HCT116 (cell line): ENCODE results near the gene SGF29. TPM values are rescaled to one million over a fixed set of nuclear protein-coding genes. Genes with fewer than 3 reads are reported as not detected.

Experiments used
- ATAC-seq: fragments of 200-7000 bp; cut with Tn5 transposase; 2 replicates; pipeline ENCODE4 v1.9.1; 2020; ENCODE audit warnings: mild to moderate bottlenecking, moderate library complexity
- BruUV-seq: library from RNA; stranded (reverse); fragments of 400-500 nt; replicated peaks from 2 replicates; lab custom pipeline; 2021; lab: Mats Ljungman, UMichigan
- CTCF ChIA-PET: fragments of 300-600 bp; sonication (Branson Sonifier 250); formaldehyde crosslinking; loops from one replicate; lab custom pipeline; 2021; ENCODE audit warnings: antibody characterized with exemption; lab: Charles Lee
- POLR2A ChIA-PET: fragments of 300-600, 350-600 bp; sonication (Branson Sonifier 250); formaldehyde crosslinking; loops from one replicate; lab custom pipeline; 2021; ENCODE audit warnings: antibody characterized with exemption; lab: Charles Lee
- RAD21 ChIA-PET, 2 experiments: fragments of 300-600 bp; sonication (Branson Sonifier 250); formaldehyde crosslinking; loops; one replicate each; lab custom pipeline; 2023; ENCODE audit warnings: low total read pairs in 2 of 2; ENCODE audit not compliant: uncharacterized antibody in 2 of 2, unreplicated experiment in 2 of 2, low non-redundant PET in 1 of 2; lab: Charles Lee
- DNase-seq: peaks from one replicate; pipeline ENCODE4 v3.0.0-alpha.2; 2010; ENCODE audit warnings: low read depth, low spot score
- H2AFZ ChIP-seq: fragments of 200-600 bp; shearing (Covaris generic), sonication (generic); 2 replicates; pipeline ENCODE4 v1.6.1; 2017; ENCODE audit warnings: low read depth, mixed run types, mixed read lengths, antibody characterized with exemption, low read length; ENCODE audit not compliant: poor library complexity, severe bottlenecking
- H3K27ac ChIP-seq: 2 replicates; pipeline ENCODE4 v1.5.1; 2012; ENCODE audit warnings: low read depth, low read length
- H3K27me3 ChIP-seq: fragments of 200-600 bp; sonication (generic); 2 replicates; pipeline ENCODE4 v1.6.1; 2016; ENCODE audit warnings: mixed run types, low read length, mixed read lengths; ENCODE audit not compliant: insufficient read depth
- H3K36me3 ChIP-seq, 2 experiments: fragments of 200-500 bp in 1 of 2; fragments of 200-600 bp in 1 of 2; sonication (Bioruptor generic) in 1 of 2; sonication (generic) in 1 of 2; 2 replicates each; pipeline versions ENCODE4 v1.5.1 to v1.6.1; 2014 to 2016; ENCODE audit warnings: low read length in 2 of 2, inconsistent platforms in 1 of 2, mixed read lengths in 1 of 2, mixed run types in 1 of 2; ENCODE audit not compliant: insufficient read depth in 2 of 2, control insufficient read depth in 1 of 2
- H3K4me1 ChIP-seq, 2 experiments: fragments of 200-600 bp in 1 of 2; sonication (generic) in 1 of 2; 2 replicates each; pipeline versions ENCODE4 v1.5.1 to v1.6.1; 2012 to 2017; ENCODE audit warnings: low read length in 2 of 2, inconsistent platforms in 1 of 2, mild to moderate bottlenecking in 1 of 2, mixed read lengths in 1 of 2, mixed run types in 1 of 2, moderate library complexity in 1 of 2; ENCODE audit not compliant: insufficient read depth in 2 of 2, control insufficient read depth in 1 of 2
- H3K4me2 ChIP-seq: fragments of 200-600 bp; sonication (generic); 2 replicates; pipeline ENCODE4 v1.6.1; 2017; ENCODE audit warnings: mixed run types, low read length, mixed read lengths
- H3K4me3 ChIP-seq, 2 experiments: fragments of 200-600 bp in 1 of 2; sonication (generic) in 1 of 2; replicated peaks in 1 of 2; 2 replicates each; pipeline ENCODE4 v1.5.1; 2011 to 2016; ENCODE audit warnings: low read length in 2 of 2, control low read depth in 1 of 2, low read depth in 1 of 2, mild to moderate bottlenecking in 1 of 2, mixed read lengths in 1 of 2, mixed run types in 1 of 2
- H3K79me2 ChIP-seq: fragments of 200-600 bp; sonication (generic); 2 replicates; pipeline ENCODE4 v1.6.1; 2017; ENCODE audit warnings: mild to moderate bottlenecking, mixed run types, low read length, moderate library complexity, mixed read lengths; ENCODE audit not compliant: insufficient read depth
- H3K9ac ChIP-seq: fragments of 200-600 bp; sonication (generic); 2 replicates; pipeline ENCODE4 v1.6.1; 2016; ENCODE audit warnings: low read length, mixed read lengths
- H3K9me2 ChIP-seq: fragments of 200-600 bp; sonication (generic), shearing (Covaris generic); 2 replicates; pipeline ENCODE4 v1.6.1; 2017; ENCODE audit warnings: mixed run types, mild to moderate bottlenecking, moderate library complexity; ENCODE audit not compliant: insufficient read depth
- H3K9me3 ChIP-seq, 2 experiments: fragments of 200-500 bp in 1 of 2; fragments of 200-600 bp in 1 of 2; sonication (Bioruptor generic) in 1 of 2; sonication (generic) in 1 of 2; 2 replicates each; pipeline ENCODE4 v1.6.1; 2014 to 2017; ENCODE audit warnings: low read length in 2 of 2, mixed read lengths in 2 of 2, inconsistent platforms in 1 of 2, low read depth in 1 of 2, mild to moderate bottlenecking in 1 of 2, mixed run types in 1 of 2, moderate library complexity in 1 of 2; ENCODE audit not compliant: control insufficient read depth in 1 of 2, insufficient read depth in 1 of 2
- H4K20me1 ChIP-seq: fragments of 200-600 bp; sonication (generic), shearing (Covaris generic); 2 replicates; pipeline ENCODE4 v1.6.1; 2017; ENCODE audit warnings: mixed run types, mild to moderate bottlenecking, moderate library complexity; ENCODE audit not compliant: insufficient read depth
- ATF3 ChIP-seq: IDR thresholded peaks from 2 replicates; pipeline ENCODE4 v1.6.1; 2012
- EZH2 ChIP-seq: fragments of 200-600 bp; sonication (generic); IDR thresholded peaks from 2 replicates; pipeline ENCODE4 v1.6.1; 2017; ENCODE audit warnings: antibody characterized with exemption, mixed run types
- EZH2phosphoT487 ChIP-seq: fragments of 200-600 bp; IDR thresholded peaks from 2 replicates; pipeline ENCODE4 v1.6.1; 2018; ENCODE audit warnings: antibody characterized with exemption, borderline replicate concordance
- POLR2A ChIP-seq: IDR thresholded peaks from 2 replicates; pipeline ENCODE4 v1.7.0; 2011; ENCODE audit warnings: borderline replicate concordance; ENCODE audit not compliant: insufficient read depth, insufficient read length; ENCODE audit errors: extremely low read depth
- POLR2AphosphoS5 ChIP-seq: IDR thresholded peaks from 2 replicates; pipeline ENCODE4 v1.6.1; 2011; ENCODE audit warnings: mild to moderate bottlenecking, low read depth, low read length, moderate library complexity
- SRF ChIP-seq: IDR thresholded peaks from 2 replicates; pipeline ENCODE4 v1.6.1; 2012; ENCODE audit warnings: low read depth
- TCF7L2 ChIP-seq: IDR thresholded peaks from 2 replicates; pipeline ENCODE4 v1.7.0; 2011; ENCODE audit warnings: borderline replicate concordance, inconsistent platforms; ENCODE audit not compliant: insufficient read depth, insufficient read length; ENCODE audit errors: extremely low read depth
- ZNF274 ChIP-seq: fragments of 200-500 bp; sonication (Bioruptor generic); IDR thresholded peaks from 2 replicates; pipeline ENCODE4 v1.6.1; 2014; ENCODE audit warnings: mild to moderate bottlenecking, low read depth, low read length, inconsistent platforms
- intact Hi-C: fragments of 100-400 bp; cut with micrococcal nuclease; formaldehyde crosslinking; loops from 2 replicates; pipeline ENCODE4 v1.10.0; 2022
- total RNA-seq: library from RNA; stranded (reverse); gene quantifications from one replicate; pipeline ENCODE4 v1.2.1, GENCODE V29; 2021; ENCODE audit not compliant: unreplicated experiment

The SGF29 gene
- total RNA-seq, 1 experiment from 2014 or later = 19.7 TPM

DNA sequence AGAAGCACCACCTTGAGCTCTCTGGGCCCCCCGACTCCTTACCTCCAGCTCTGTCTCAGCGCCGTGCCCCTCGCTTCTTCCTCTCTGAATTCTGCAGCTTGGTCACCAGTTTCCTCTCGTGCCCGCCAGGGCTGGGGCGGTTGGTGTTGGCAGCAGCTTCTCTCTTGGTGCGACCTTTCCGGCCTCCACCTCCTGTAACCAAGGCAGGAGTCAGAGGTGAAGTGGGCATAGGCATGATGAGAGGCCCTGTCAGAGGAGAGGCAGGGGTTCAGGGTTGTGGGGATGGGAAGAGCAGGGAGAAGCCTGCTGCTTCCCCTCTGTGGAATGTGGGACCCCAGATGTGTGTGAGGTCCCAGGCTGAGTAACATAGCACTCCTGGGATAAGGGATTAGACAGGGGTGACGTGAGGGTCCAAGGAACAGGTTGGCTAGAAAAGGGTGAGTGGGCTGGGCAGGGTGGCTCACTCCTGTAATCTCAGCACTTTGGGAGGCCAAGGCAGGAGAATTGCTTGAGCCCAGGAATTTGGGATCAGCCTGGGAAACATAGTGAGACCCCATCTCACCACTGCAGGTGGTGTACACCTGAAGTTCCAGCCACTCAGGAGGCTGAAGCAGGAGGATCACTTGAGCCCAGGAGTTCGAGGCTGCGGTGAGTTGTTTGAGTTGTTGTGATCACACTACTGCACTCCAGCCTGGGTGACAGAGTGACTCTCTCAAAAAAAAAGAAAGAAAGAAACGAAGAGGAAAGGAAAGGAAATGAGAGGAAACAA, 15.6 kb upstream of the SGF29 start:
- CTCF ChIA-PET = no interaction called here
- peaks cover 0 to 3% of the 10 kb centered on the region in 2 experiments; a peak in 1 of 4 replicates for H3K4me1 ChIP-seq
- H3K27me3 ChIP-seq = no peaks in the 10 kb centered on the region
- H3K27ac ChIP-seq = no peak overlapping the region
- no peak overlapping the region for H2AFZ ChIP-seq
- RAD21 ChIA-PET = no interaction called here
- no peaks in the 10 kb centered on the region for H3K9me2 ChIP-seq
- no peak overlapping the region for H3K4me3 ChIP-seq
- DNase-seq (no peak), ATAC-seq (no peak)
- no peak overlapping the region for H3K9ac ChIP-seq
- no peaks in the 10 kb centered on the region for H3K36me3 ChIP-seq
- intact Hi-C loops = no loop called here
- H3K79me2 ChIP-seq = no peaks in the 10 kb centered on the region
- TF ChIP-seq SRF (no peak), ZNF274 (no peak), EZH2phosphoT487 (no peak), TCF7L2 (no peak), POLR2A (no peak), POLR2AphosphoS5 (no peak), ATF3 (no peak), EZH2 (no peak)
- POLR2A ChIA-PET = no interaction called here
- no peak overlapping the region for H3K4me2 ChIP-seq
- no peaks in the 10 kb centered on the region for H4K20me1 ChIP-seq
- no peaks in the 10 kb centered on the region for H3K9me3 ChIP-seq
- no TSS peak for BruUV-seq
